ENCODE measurements around the gene SS18. TPM values are rescaled to one million over a fixed set of nuclear protein-coding genes. Genes with fewer than 3 reads are reported as not detected.

SS18 gene
- 62.3 TPM for polyA plus RNA-seq (2012; ENCODE audit: insufficient read length, low read depth)

- TF ChIP-seq TAF1 (IDR thresholded peaks at IDR 0.05; ENCODE audit: borderline replicate concordance, insufficient read depth, low read length): peak; percentile 90; the same call in 1 of the 2 replicates
- 0 out of 4 replicates have a peak, but pooled peaks have one; percentile 20 to 28 for TF ChIP-seq REST (IDR thresholded peaks at IDR 0.05; ENCODE audit: insufficient read depth in 1 of 2, low read depth in 2 of 2, low read length in 2 of 2)
- TF ChIP-seq POLR2AphosphoS5 (IDR thresholded peaks at IDR 0.05; ENCODE audit: low read depth, low read length): peak; percentile 93
- peak; percentile 55; the same call in 1 of the 2 replicates for TF ChIP-seq SIN3A (IDR thresholded peaks at IDR 0.05; ENCODE audit: borderline replicate concordance, insufficient read depth, low read length)
- TF ChIP-seq FOXP2 (optimal IDR thresholded peaks at IDR 0.05; ENCODE audit: borderline replicate concordance, extremely low read depth, extremely low read length, insufficient read depth): peak; percentile 32
Observed at GRCh38 chr18:26090130-26091046, at the start of gene SS18. TSS of gene SS18 (minus strand) at chr18:26090613. CDS start at chr18:26090569, 44 bp downstream.

GRCh38 chr18:26135548-26135947, 45.1 kb upstream of the SS18 start:
- TF ChIP-seq SIN3A (IDR thresholded peaks at IDR 0.05; ENCODE audit: borderline replicate concordance, insufficient read depth, low read length) (no peak), REST (IDR thresholded peaks at IDR 0.05; ENCODE audit: insufficient read depth in 1 of 2, low read depth in 2 of 2, low read length in 2 of 2) (no peak), POLR2AphosphoS5 (IDR thresholded peaks at IDR 0.05; ENCODE audit: low read depth, low read length) (no peak), FOXP2 (optimal IDR thresholded peaks at IDR 0.05; ENCODE audit: borderline replicate concordance, extremely low read depth, extremely low read length, insufficient read depth) (no peak), TAF1 (IDR thresholded peaks at IDR 0.05; ENCODE audit: borderline replicate concordance, insufficient read depth, low read length) (no peak)

- TF ChIP-seq POLR2AphosphoS5 (IDR thresholded peaks at IDR 0.05; ENCODE audit: low read depth, low read length) (no peak), FOXP2 (optimal IDR thresholded peaks at IDR 0.05; ENCODE audit: borderline replicate concordance, extremely low read depth, extremely low read length, insufficient read depth) (no peak), REST (IDR thresholded peaks at IDR 0.05; ENCODE audit: insufficient read depth in 1 of 2, low read depth in 2 of 2, low read length in 2 of 2) (no peak), SIN3A (IDR thresholded peaks at IDR 0.05; ENCODE audit: borderline replicate concordance, insufficient read depth, low read length) (no peak), TAF1 (IDR thresholded peaks at IDR 0.05; ENCODE audit: borderline replicate concordance, insufficient read depth, low read length) (no peak)
Observed at GRCh38 chr18:26134107-26134506, 43.7 kb upstream of the SS18 start.

- TF ChIP-seq FOXP2 (optimal IDR thresholded peaks at IDR 0.05; ENCODE audit: borderline replicate concordance, extremely low read depth, extremely low read length, insufficient read depth) (no peak), SIN3A (IDR thresholded peaks at IDR 0.05; ENCODE audit: borderline replicate concordance, insufficient read depth, low read length) (no peak), POLR2AphosphoS5 (IDR thresholded peaks at IDR 0.05; ENCODE audit: low read depth, low read length) (no peak), TAF1 (IDR thresholded peaks at IDR 0.05; ENCODE audit: borderline replicate concordance, insufficient read depth, low read length) (no peak), REST (IDR thresholded peaks at IDR 0.05; ENCODE audit: insufficient read depth in 1 of 2, low read depth in 2 of 2, low read length in 2 of 2) (no peak)
Observed at GRCh38 chr18:26133652-26134051, 43.2 kb upstream of the SS18 start, which contains the start of gene PSMA8. TSS of gene PSMA8 (plus strand) at chr18:26133869. CDS start at chr18:26133966, 97 bp downstream.
